Activated T-cell treated with anti-CD3 and anti-CD28 coated beads, Interleukin-2, amount 50 U/mL, for 72 hours (primary cell): ENCODE results near the gene NR2F2. TPM values are rescaled to one million over a fixed set of nuclear protein-coding genes. Genes with fewer than 3 reads are reported as not detected.

Experiments used
- ATAC-seq, 2 donors: fragments of 150-1000 bp; cut with Tn5 transposase; replicated peaks in 1 of 2; 2 replicates each; pipeline ENCODE4 v1.10.0; 2021; ENCODE audit warnings: moderate library complexity in 2 of 2, mild to moderate bottlenecking in 1 of 2
- DNase-seq, 2 donors: peaks; one replicate each; pipeline ENCODE4 v3.0.0; 2021 to 2022; ENCODE audit warnings: mixed read lengths in 1 of 2
- H3K27ac Mint-ChIP-seq: one replicate; pipeline ENCODE4 v1.8.0; 2022; ENCODE audit warnings: mild to moderate bottlenecking, moderate library complexity, mixed read lengths
- H3K27me3 Mint-ChIP-seq: one replicate; pipeline ENCODE4 v1.8.0; 2022; ENCODE audit warnings: low read depth, mixed read lengths
- H3K36me3 Mint-ChIP-seq, 2 donors: one replicate each; pipeline ENCODE4 v1.8.0; 2022; ENCODE audit warnings: mixed read lengths in 2 of 2, mild to moderate bottlenecking in 1 of 2; ENCODE audit not compliant: insufficient read depth in 2 of 2
- H3K4me1 Mint-ChIP-seq: one replicate; pipeline ENCODE4 v1.8.0; 2022; ENCODE audit warnings: low read depth, mixed read lengths
- H3K4me3 Mint-ChIP-seq, 2 donors: one replicate each; pipeline ENCODE4 v1.8.0; 2022; ENCODE audit warnings: mild to moderate bottlenecking in 2 of 2, mixed read lengths in 2 of 2, moderate library complexity in 2 of 2
- H3K9me3 Mint-ChIP-seq, 2 donors: one replicate each; pipeline ENCODE4 v1.8.0; 2022; ENCODE audit warnings: mixed read lengths in 2 of 2
- total RNA-seq, 2 donors: library from RNA; stranded (reverse); gene quantifications; one replicate each; pipeline ENCODE4 v1.2.3, GENCODE V29; 2022

NR2F2 gene
- total RNA-seq, 2 donors from 2014 or later, result not detected

DNA sequence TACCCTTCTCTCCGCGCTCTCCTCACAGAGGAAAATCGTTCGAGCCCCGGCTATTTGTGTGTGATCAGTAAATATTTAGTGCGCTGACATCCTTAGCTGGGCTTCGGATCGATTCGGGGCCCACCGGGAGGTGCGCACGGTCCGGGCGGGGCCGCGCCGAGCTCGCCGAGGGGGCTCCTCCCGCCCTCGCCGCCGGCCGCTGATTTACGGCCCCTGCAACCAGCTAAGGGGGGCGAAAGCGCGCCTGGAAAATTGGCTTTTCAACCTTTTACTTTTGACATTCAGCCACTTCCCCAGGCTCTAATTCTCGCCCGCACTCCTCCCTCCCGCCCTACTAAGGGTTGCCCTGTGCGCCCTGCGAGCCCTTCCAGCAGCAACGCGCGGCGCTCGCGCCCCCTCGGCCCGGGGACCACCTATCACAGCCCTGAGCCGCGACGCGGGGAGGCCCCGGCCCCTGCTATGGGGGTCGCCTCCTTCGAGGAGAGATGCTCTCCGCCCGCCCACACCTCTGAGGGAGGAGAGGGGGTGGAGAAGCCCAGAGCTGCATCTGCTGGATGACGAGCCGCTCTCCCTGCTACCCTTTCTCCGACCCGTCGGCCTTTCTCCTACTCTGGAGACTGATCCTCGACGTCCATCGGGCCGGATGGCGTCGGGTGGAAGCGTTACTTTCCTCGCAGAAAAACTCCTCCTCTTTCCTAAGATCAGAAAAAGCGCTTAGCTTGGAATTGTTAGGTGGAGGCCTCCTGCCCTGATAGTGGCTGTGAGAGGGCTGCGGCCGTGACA is 7.8 kb upstream of the NR2F2 start:
- peaks cover 67% of the 10 kb centered on the region for H3K27me3 Mint-ChIP-seq
- no peak overlapping the region for H3K4me3 Mint-ChIP-seq
- H3K36me3 Mint-ChIP-seq, result no peaks in the 10 kb centered on the region
- peaks cover 11% of the 10 kb centered on the region for H3K4me1 Mint-ChIP-seq
- DNase-seq, result no peak
- ATAC-seq, result no peak
- H3K9me3 Mint-ChIP-seq, result peaks cover 0 to 1% of the 10 kb centered on the region in 2 donors
- no peak overlapping the region for H3K27ac Mint-ChIP-seq

DNA sequence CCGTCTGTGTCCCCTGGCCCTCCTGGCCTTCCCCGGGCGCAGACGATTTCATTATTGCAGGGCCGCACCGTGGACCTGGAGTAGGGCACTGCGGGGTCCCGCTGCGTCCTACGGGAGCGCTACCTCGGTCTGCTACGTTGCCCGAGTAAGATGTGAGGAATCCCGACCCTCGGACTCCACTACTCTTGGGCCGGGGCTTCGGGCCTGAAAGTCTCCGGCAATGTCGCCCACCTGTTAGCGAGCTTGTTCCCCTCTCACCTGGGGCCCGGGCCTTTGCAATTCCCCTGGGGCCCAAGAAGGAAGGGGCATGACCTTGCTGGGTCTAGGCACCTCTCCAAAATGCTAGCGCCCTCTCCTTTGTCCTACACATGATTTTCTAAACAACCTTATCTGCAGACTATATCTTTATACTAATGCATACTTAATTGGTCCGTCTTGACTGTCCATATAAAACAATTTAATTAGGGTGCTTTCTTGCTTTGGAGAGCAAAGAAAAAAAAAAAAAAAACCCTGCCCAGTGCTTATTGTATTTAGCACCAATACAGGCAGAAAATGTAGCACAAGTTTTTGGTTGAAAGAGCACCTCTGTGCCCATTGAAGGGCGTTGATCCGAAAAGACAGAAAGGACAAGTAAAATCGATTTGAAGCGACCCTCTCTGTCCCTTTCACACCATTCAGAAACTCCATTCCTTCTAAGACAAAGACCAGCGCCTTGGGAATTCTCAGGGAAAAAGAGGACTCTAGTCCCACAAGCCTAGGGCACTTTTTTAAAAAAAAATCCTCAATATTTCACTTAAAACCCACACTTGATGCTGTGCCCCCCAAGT is 7.0 kb upstream of the NR2F2 start:
- Mint-ChIP-seq H3K27ac (no peak overlapping the region), H3K36me3 (no peaks in the 10 kb centered on the region), H3K27me3 (peaks cover 74% of the 10 kb centered on the region), H3K9me3 (peaks cover 0 to 1% of the 10 kb centered on the region in 2 donors), H3K4me3 (no peak overlapping the region), H3K4me1 (peaks cover 11% of the 10 kb centered on the region)
- ATAC-seq (no peak), DNase-seq (no peak)

DNA sequence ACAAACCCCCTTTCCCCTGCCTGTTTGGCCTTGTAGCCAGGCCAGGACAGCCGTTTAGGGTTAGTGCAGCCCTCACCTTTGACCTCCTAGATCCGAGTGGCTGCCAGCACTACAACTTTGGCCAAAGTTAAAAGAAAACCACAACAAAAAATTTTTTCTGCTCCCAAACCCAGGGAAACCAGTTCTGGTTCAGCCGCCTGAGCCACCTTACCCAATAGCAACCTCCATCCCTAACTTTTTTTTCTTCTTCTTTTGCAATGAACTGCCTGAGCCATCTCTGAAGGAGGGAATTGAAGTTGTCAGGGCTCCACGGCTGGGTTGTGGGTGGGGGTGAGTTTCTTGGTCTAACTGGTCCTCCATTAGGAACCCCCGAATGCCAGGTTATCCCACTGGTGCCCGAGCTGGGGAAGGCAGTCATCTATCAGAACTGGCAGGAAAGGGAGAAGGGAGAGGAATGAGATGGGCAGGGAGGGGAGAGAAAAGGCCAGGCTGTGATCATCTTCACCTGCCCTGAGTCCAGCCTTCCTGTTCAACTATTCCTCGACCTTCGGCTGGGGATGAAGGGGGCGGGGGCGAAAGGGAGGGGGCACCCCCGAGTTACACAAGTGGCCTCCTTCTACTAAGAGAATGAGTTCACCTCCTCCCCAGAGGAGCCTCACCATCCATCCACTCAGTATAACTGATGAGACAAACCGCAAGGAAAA is 6.2 kb upstream of the NR2F2 start:
- H3K27ac Mint-ChIP-seq, result no peak overlapping the region
- H3K27me3 Mint-ChIP-seq, result peaks cover 78% of the 10 kb centered on the region
- H3K4me1 Mint-ChIP-seq, result peaks cover 12% of the 10 kb centered on the region
- H3K36me3 Mint-ChIP-seq, result no peaks in the 10 kb centered on the region
- ATAC-seq (no peak), DNase-seq (no peak)
- peaks cover 0 to 1% of the 10 kb centered on the region in 2 donors for H3K9me3 Mint-ChIP-seq
- no peak overlapping the region for H3K4me3 Mint-ChIP-seq

DNA sequence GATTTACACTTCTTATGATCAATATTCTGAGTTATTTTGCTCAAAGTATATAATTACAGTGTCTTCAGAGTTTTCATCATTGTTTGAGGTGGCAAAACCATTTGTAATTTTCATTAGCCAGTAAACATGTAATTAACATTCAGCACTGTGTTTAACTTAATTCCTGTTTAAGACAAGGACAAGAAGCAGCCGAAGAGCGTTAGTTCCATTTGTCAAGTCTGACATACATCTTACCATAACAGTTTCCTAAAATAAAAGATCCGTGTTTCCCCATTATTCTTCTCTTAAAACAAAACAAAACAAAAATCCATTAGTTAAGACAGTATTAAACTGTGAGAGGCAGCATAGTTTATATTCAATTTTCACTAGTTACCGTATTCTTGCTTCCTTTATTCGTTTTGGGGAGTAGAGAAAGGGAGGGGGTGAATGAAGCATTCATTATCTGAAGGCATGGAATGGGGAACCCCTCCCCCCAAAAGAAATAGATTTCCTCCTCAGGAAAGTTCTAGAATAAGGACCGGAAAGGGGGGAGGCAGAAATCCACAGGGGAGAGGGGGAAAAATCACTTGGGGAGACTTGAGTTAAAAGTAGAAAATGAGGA is 5.5 kb upstream of the NR2F2 start:
- Mint-ChIP-seq H3K9me3 (peaks cover 0 to 1% of the 10 kb centered on the region in 2 donors), H3K36me3 (peaks cover 0 to 2% of the 10 kb centered on the region in 2 donors), H3K4me1 (peaks cover 19% of the 10 kb centered on the region), H3K27me3 (peaks cover 80% of the 10 kb centered on the region), H3K4me3 (no peak overlapping the region), H3K27ac (no peak overlapping the region)
- ATAC-seq (no peak), DNase-seq (no peak)

DNA sequence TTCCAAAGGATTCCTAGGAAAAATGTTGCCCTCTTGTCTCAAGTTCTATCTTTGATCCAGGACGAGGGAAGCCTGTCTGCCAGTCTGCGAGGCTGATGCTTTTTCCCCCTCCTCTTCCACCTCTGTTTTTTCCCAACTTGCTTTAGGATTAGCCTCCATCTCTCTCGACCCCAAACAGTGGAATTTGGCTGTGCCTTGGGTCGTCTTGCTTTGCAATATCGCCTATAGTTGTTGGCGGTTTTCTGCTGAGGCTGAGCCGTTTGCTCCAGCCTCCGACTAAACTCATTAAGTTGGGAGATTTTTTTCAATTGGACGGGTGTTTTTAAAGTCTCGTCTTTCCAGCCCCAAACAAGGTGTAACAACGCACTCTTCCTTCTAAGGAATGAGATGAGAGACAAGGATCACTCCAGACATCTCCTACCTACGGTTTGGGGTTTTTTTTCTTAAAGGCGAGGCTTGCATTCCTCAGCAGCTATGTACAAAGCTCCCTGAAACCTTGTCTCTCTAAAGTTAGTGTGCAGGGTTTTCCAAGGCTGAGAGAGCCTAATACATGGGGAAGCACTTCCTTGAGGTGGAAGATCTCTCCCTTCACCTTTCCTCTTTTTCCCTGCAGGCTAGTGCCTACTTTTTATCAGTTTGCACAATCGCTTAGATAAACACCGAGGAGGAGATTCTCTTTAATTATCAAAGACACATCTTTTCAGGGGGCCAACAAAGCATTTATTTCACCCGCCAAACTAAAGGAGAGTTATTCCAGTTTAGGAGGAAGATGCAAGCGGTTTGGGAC is 4.8 kb upstream of the NR2F2 start:
- Mint-ChIP-seq H3K4me1 (peaks cover 23% of the 10 kb centered on the region), H3K36me3 (peaks cover 3 to 4% of the 10 kb centered on the region in 2 donors), H3K27me3 (peaks cover 80% of the 10 kb centered on the region), H3K9me3 (peaks cover 0 to 1% of the 10 kb centered on the region in 2 donors), H3K4me3 (no peak overlapping the region), H3K27ac (no peak overlapping the region)
- no peak for ATAC-seq
- DNase-seq, result no peak

DNA sequence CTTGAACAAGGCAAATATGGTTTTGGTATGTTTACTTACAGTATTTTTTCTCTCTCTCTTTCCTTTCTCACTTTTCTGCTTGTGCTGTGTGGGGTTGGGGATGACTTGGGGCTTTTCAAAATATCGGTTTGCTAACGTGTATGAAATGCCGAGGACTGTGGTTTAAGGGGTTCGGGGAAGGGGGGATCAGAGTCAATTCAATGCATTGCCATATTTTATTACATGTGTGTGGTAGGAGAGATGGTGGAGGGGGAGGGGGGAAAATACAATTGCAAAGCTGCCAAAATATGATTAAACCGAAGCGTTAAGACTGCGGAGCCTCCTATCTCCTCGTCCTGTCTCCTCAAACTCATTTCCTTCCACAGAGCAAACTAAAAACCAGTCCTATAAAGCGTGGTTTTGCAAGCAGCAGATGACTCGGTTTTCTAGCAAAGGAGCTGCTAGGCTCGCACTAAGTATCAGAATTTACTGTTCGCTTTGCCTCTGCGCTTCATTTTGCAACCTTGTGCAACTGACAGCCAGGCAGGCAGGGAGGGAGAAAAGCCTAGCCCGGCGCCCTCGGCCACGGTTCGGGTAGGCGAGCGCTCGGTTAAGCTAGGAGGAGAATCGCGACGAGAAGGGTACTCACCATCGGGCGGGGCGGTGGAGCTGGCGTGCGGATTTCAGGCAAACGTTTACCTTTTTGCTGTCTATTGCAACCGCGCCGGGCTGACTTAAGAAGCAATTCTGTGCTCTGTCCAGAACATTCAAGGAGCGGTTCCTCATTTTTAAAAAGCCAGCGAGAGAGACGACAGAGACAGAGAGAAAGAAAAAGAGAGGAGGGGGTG is 4.0 kb upstream of the NR2F2 start:
- Mint-ChIP-seq H3K27ac (no peak overlapping the region), H3K36me3 (peaks cover 4 to 5% of the 10 kb centered on the region in 2 donors), H3K27me3 (peaks cover 83% of the 10 kb centered on the region), H3K4me3 (peak overlapping the region; percentile 44 to 75), H3K9me3 (peaks cover 0 to 1% of the 10 kb centered on the region in 2 donors), H3K4me1 (peaks cover 26% of the 10 kb centered on the region)
- no peak for ATAC-seq
- no peak for DNase-seq

DNA sequence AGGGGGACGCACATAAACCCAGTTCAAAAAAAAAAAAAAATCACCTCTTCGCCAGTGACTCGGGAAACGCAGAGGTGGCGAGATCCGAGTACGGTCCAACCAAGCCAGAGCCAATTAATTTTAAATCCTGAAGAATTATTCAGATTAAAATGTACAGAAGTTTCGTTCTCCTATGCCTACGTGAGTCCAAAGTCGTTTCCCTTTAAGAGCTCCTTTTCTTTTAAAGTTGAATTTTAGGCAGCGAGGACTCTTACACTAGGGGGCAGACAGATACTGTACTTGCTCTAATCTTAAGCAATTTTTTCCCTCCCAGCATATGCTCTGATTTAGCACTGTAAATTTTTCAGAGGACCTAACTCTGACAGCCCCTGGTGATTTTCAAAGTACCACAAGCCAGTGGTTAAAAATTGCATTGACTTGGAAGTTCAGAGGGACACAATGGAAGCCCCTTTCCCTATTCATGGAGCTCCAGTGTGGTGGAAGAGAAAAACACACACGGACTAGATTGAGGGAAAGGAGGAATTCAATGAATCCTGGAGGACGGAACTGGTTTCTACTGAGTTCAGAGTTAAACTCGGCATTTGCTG is 3.3 kb upstream of the NR2F2 start:
- H3K4me3 Mint-ChIP-seq, result peak overlapping the region; percentile 44 to 75
- no peak overlapping the region for H3K27ac Mint-ChIP-seq
- H3K36me3 Mint-ChIP-seq, result peaks cover 4 to 5% of the 10 kb centered on the region in 2 donors
- peaks cover 86% of the 10 kb centered on the region for H3K27me3 Mint-ChIP-seq
- peaks cover 0 to 1% of the 10 kb centered on the region in 2 donors for H3K9me3 Mint-ChIP-seq
- H3K4me1 Mint-ChIP-seq, result peaks cover 26% of the 10 kb centered on the region
- ATAC-seq (no peak), DNase-seq (no peak)

DNA sequence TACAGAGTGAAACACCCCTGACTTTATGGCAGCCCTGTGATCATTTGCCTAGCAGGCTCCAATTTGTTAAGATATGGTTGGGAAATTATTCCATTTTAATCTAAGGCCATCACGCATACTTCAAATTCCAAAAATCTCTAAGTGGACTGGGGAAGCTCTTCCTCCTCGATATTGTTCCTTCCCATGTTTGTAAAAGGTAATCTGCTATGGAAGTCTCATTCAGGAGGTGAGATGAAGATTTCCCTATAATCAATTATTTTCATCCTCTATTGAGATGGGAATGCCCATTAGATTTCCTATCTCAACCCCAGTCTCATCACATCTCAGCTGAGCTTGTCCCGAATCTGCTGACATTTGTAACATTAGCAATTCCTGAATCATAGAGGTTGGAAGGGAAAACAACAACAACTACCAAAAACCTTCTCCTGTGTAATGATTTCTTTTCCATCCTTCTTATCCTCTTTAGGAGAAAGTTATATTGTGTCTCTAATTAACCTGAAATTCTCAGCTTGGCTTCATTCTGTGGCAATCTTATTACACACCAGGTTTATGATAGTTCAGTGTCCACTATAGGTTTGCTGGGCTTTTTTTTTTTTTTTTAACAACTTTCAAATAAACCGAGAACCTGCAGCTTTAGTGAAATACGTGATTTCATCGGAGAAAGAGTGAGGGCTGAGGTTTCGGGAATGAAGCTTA is 2.2 kb upstream of the NR2F2 start:
- Mint-ChIP-seq H3K9me3 (peaks cover 2 to 3% of the 10 kb centered on the region in 2 donors), H3K4me1 (peaks cover 34% of the 10 kb centered on the region), H3K27me3 (peaks cover 90% of the 10 kb centered on the region), H3K27ac (no peak overlapping the region), H3K4me3 (no peak overlapping the region), H3K36me3 (peaks cover 7 to 8% of the 10 kb centered on the region in 2 donors)
- ATAC-seq (no peak), DNase-seq (no peak)

DNA sequence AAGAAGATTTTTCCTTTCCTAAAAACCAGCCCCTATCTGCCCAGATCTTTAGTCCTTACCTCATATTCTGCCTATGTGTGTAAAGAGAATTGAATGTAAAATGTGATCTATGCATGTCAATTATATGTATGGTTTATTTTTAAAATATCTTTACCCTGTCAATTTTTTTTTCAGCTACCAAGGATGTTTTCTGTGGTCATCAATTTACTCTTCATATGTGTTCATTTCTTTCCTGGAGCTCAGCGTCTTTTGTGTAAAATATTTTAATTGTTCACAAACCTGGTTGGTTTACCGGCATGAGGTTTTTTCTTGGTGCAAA is 1.7 kb upstream of the NR2F2 start:
- no peak for ATAC-seq
- H3K4me1 Mint-ChIP-seq, result peaks cover 39% of the 10 kb centered on the region
- no peak overlapping the region for H3K27ac Mint-ChIP-seq
- no peak overlapping the region for H3K4me3 Mint-ChIP-seq
- peaks cover 90% of the 10 kb centered on the region for H3K27me3 Mint-ChIP-seq
- DNase-seq, result no peak
- peaks cover 8 to 9% of the 10 kb centered on the region in 2 donors for H3K36me3 Mint-ChIP-seq
- peaks cover 2 to 3% of the 10 kb centered on the region in 2 donors for H3K9me3 Mint-ChIP-seq

DNA sequence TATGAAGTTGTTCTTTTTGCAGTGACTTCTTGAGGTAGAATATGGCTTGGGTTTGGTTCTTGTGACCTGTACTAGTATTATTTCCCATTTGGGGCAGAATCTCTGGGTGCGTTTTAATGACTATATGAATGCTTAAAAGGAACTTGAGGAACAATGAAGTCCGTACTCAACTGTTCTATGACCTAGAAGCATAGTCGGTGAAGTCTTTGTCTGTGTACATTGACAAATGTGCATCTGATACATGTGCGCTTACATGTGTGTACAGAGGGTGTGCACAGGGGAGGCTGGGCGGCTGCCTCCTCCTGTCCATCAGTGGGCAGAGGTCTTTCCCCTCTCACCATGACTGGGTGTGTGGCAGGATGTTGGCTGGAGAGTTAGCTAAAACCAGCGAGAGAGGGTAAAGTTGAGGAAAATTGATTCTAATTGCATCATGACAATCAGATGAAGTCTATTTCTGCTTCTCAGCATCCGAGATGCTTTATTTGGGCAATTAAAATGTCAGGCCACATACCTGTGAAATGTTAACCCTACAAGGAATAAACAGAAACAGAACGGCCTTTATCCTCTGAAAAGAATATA is 1.0 kb upstream of the NR2F2 start:
- Mint-ChIP-seq H3K4me3 (peak overlapping the region; percentile 75 to 81), H3K9me3 (peaks cover 2 to 3% of the 10 kb centered on the region in 2 donors)

DNA sequence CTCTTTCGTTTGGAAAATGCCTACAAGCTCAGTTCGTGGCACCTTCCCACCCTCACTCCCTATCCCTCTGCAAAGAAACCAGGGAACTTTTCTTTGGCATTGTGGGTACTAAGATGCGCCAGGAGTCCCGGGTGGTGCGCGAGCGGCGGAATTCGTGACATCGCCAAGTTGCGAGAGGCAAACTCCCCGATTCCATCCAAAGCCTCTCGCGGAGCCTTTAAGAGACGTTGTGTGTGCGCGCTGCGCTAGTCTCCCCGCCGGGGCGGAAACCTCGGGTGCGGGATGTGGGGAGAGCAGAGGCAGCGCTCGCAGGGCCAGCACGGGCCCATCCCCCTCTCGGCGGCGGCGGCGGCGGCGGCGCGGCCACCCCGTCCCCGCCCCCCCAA is 443 bp upstream of the NR2F2 start:
- H3K27ac Mint-ChIP-seq, result peak overlapping the region; percentile 28
- DNase-seq (peak in 1 of 2 donors; percentile 43), ATAC-seq (peak; percentile 44 to 57)
- peaks cover 89% of the 10 kb centered on the region for H3K27me3 Mint-ChIP-seq
- peak overlapping the region; percentile 75 to 81 for H3K4me3 Mint-ChIP-seq
- peaks cover 8 to 12% of the 10 kb centered on the region in 2 donors for H3K36me3 Mint-ChIP-seq
- H3K4me1 Mint-ChIP-seq, result peaks cover 39% of the 10 kb centered on the region
- H3K9me3 Mint-ChIP-seq, result peaks cover 2% of the 10 kb centered on the region in 2 donors

More for the DNA sequence above, 1.0 kb upstream of the NR2F2 start:
- H3K36me3 Mint-ChIP-seq, result peaks cover 8 to 12% of the 10 kb centered on the region in 2 donors
- H3K4me1 Mint-ChIP-seq, result peaks cover 39% of the 10 kb centered on the region
- DNase-seq (no peak), ATAC-seq (no peak)
- H3K27me3 Mint-ChIP-seq, result peaks cover 90% of the 10 kb centered on the region
- H3K27ac Mint-ChIP-seq, result no peak overlapping the region
